IPS-15b (cell line): ENCODE data around the gene VPS13D.

Source experiments
- H3K27me3 ChIP-seq: one replicate; pipeline ENCODE4 v1.6.1; 2013; ENCODE audit warnings: low read length; ENCODE audit not compliant: control insufficient read depth, insufficient read depth
- H3K36me3 ChIP-seq: one replicate; pipeline ENCODE4 v1.6.1; 2013; ENCODE audit warnings: low read length; ENCODE audit not compliant: control insufficient read depth, insufficient read depth
- H3K4me1 ChIP-seq: one replicate; pipeline ENCODE4 v1.6.1; 2013; ENCODE audit warnings: mild to moderate bottlenecking, low read length; ENCODE audit not compliant: control insufficient read depth, insufficient read depth
- H3K4me3 ChIP-seq: one replicate; pipeline ENCODE4 v1.5.1; 2013; ENCODE audit warnings: low read depth, low read length
- H3K9ac ChIP-seq: one replicate; pipeline ENCODE4 v1.6.1; 2013; ENCODE audit warnings: low read depth, mild to moderate bottlenecking, low read length
- H3K9me3 ChIP-seq: one replicate; pipeline ENCODE4 v1.6.1; 2013; ENCODE audit warnings: mild to moderate bottlenecking, low read length; ENCODE audit not compliant: control insufficient read depth, insufficient read depth

The VPS13D gene

DNA sequence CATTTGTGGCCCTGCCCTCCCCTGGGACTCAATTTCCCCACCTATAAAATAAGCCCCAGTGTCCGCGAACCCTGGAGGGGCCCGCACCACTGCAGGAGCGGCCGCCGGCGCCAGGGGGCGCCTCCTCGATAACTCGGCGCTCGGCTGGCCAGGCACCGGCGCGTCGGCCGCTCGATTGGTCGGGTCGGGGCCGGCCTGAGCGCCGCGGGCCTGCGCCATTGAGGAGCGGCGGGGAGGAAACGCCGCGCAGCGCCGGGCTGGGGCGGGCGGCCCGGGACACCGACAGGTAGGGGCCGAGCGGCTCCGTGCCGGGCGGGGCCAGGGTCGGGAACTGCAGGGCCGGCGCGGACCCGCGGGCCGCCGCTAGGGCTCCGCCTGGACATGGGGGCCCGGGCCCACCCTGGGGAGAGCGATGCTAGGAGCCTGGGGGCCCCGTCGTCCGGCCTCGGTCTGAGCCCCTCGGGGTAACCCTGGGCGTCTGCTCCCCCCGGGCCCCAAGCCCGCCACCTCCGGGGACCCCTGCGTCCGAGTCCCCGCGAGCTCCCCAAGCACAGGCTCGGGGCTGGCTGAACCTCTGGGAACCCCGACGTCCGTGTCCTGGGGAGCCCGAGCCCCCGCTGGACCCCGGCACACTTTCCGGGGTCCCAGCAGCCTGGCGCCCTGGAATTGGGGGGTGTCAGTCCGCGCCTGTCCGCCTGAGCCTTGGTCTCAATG, at the start of gene VPS13D:
Gene VPS13D (plus strand): TSS at position 196 of the 714 bp plus-strand sequence. CDS start 4,237 bp downstream, outside the sequence.
- Histone ChIP-seq H3K9me3 (no peaks in the 10 kb centered on the region), H3K36me3 (no peaks in the 10 kb centered on the region), H3K4me3 (peak within 1 kb of the TSS; percentile 85), H3K4me1 (peaks cover 4% of the 10 kb centered on the region), H3K27me3 (no peaks in the 10 kb centered on the region), H3K9ac (peak within 1 kb of the TSS; percentile 24)

DNA sequence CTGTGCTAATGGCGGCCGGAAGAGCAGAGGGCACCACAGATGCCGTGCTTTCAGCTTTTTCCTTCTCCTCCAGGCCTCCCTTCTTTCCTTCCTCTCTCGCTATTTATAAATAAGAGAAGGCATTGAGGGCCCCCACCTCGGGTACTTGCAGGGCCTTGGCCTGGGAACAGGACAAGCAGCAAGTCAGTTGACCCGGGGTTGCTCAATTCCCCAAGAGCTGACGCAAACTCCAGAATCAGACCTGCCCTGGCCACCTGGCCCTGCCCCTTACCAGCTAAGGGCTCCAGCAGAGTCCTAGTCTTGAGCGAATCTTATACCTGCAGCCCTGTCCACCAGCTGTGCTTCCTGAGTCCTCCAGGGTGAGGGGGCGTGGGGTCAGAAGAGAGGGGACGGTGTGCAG, 49.5 kb upstream of the VPS13D start:
- Histone ChIP-seq H3K4me1 (no peaks in the 10 kb centered on the region), H3K4me3 (no peak overlapping the region), H3K36me3 (no peaks in the 10 kb centered on the region), H3K27me3 (no peaks in the 10 kb centered on the region), H3K9ac (no peak overlapping the region), H3K9me3 (peaks cover 3% of the 10 kb centered on the region)

- no peaks in the 10 kb centered on the region for H3K4me1 ChIP-seq
- no peak overlapping the region for H3K4me3 ChIP-seq
- H3K36me3 ChIP-seq: no peaks in the 10 kb centered on the region
- H3K27me3 ChIP-seq: no peaks in the 10 kb centered on the region
- peaks cover 4% of the 10 kb centered on the region for H3K9me3 ChIP-seq
- H3K9ac ChIP-seq: no peak overlapping the region
These were observed 48.9 kb upstream of the VPS13D start for GRCh38 chr1:12180903-12181302.

DNA sequence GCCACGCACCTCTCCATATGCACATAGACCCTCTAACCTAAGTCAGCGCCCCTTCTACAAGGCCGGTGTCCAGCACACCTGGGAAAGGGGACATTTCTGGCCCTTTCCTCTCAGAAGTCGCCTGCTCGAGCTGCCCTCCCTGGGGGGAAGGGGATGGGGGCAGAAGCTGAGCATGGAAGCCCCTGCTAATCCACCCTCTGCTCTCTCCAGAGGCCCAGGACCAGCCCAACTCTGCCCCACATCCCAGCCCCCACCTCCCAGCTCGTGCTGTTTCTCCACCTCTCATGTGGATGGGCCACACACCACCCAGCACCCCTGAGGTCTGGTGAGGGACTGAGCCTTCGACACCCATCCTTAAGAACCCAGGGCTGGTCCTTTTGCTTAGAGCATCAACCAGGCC, 48.3 kb upstream of the VPS13D start:
- H3K27me3 ChIP-seq: no peaks in the 10 kb centered on the region
- H3K9ac ChIP-seq: no peak overlapping the region
- no peaks in the 10 kb centered on the region for H3K36me3 ChIP-seq
- H3K4me3 ChIP-seq: no peak overlapping the region
- no peaks in the 10 kb centered on the region for H3K4me1 ChIP-seq
- H3K9me3 ChIP-seq: peaks cover 4% of the 10 kb centered on the region

GRCh38 chr1:12182410-12182984, 47.3 kb upstream of the VPS13D start:
- H3K9ac ChIP-seq: no peak overlapping the region
- no peaks in the 10 kb centered on the region for H3K4me1 ChIP-seq

DNA sequence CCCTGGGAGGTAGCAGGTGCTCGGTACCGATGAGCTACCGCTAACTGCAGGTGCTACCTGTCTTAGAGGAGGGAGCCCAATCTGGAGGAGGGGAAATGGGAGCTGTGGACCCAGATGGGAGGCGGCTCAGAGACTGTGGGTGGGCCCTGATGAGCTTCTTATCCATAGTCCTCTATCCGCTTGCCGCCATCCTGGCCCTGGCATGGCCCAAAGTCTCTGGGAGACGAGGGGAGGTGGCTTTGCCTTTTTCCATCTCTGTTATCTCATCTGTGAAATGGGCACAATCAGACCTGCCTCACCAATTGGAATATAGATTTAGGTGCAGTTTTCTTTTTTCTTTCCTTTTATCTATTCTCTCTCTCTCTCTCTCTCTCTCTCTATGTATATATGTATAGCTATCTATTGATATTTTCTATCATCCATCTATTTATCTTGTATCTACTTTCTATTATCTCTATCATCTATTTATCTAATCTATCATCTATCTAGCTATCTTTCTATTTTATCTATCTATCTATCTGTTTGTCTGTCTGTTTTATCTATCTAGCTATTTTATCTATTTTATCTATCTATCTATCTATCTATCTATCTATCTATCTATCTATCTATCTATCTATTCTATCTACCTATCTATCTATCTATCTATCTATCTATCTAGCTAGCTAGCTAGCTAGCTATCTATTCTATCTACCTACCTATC, 46.6 kb upstream of the VPS13D start:
- no peaks in the 10 kb centered on the region for H3K4me1 ChIP-seq
- H3K27me3 ChIP-seq: no peaks in the 10 kb centered on the region
- no peak overlapping the region for H3K9ac ChIP-seq

More at GRCh38 chr1:12182410-12182984, 47.3 kb upstream of the VPS13D start:
- Histone ChIP-seq H3K9me3 (peaks cover 4% of the 10 kb centered on the region), H3K27me3 (no peaks in the 10 kb centered on the region), H3K36me3 (no peaks in the 10 kb centered on the region), H3K4me3 (no peak overlapping the region)

GRCh38 chr1:12184008-12184681, 45.7 kb upstream of the VPS13D start:
- Histone ChIP-seq H3K27me3 (no peaks in the 10 kb centered on the region), H3K9ac (no peak overlapping the region), H3K36me3 (no peaks in the 10 kb centered on the region), H3K4me3 (no peak overlapping the region), H3K4me1 (no peaks in the 10 kb centered on the region), H3K9me3 (peaks cover 4% of the 10 kb centered on the region)

More for the DNA sequence above, 46.6 kb upstream of the VPS13D start:
- no peaks in the 10 kb centered on the region for H3K36me3 ChIP-seq
- H3K4me3 ChIP-seq: no peak overlapping the region
- H3K9me3 ChIP-seq: peaks cover 4% of the 10 kb centered on the region

DNA sequence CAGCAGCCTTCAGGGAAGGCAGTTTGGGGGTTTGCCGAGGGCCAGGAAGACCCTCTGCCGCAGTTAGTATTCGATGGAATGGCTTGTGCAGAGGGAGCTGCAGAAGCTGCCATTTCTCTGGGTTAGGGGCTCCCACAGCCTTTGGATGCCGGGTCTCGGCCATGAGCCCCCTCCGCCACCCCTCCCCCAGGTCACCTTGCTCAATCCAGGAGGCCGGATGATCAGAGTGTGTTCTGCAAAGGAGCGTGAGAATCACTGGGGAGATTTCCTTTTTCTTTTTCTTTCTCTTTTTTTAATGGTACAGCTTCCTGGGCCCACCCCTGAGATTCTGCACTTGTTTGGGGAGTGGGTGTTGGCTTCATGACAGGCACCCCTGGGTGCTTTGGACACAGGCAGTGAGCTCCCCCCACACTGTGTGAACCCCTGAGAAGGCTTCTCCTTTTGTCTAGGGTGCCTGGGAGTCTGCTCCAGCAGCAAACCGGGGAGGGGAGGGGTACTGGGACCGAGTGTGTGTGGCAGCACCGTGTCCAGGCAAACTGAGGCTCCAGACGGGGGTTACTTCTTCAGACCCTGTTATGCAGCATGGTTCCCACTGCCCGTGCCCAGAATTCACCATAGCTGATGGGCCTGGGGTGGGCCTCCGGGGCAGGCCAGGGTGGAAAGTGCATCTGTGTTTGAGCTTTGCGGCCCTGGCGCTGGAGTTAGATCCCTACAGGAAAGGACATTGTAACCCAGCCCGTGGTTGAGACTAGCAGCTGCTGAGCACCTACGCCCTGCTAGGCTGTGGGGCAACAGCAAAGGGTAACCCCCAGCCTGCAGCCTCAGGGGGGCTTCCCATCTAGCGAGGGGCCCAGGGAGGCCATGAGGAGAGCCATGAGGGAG, 44.6 kb upstream of the VPS13D start:
- H3K4me3 ChIP-seq: no peak overlapping the region
- no peaks in the 10 kb centered on the region for H3K4me1 ChIP-seq
- H3K9ac ChIP-seq: no peak overlapping the region
- peaks cover 2% of the 10 kb centered on the region for H3K36me3 ChIP-seq
- no peaks in the 10 kb centered on the region for H3K27me3 ChIP-seq
- peaks cover 4% of the 10 kb centered on the region for H3K9me3 ChIP-seq

GRCh38 chr1:12185918-12186678, 43.7 kb upstream of the VPS13D start:
- H3K27me3 ChIP-seq: no peaks in the 10 kb centered on the region
- no peak overlapping the region for H3K9ac ChIP-seq
- H3K4me1 ChIP-seq: no peaks in the 10 kb centered on the region
- peaks cover 2% of the 10 kb centered on the region for H3K36me3 ChIP-seq
- no peak overlapping the region for H3K4me3 ChIP-seq
- H3K9me3 ChIP-seq: peaks cover 4% of the 10 kb centered on the region

- Histone ChIP-seq H3K4me3 (no peak overlapping the region), H3K36me3 (peaks cover 2% of the 10 kb centered on the region), H3K9me3 (peaks cover 4% of the 10 kb centered on the region), H3K9ac (no peak overlapping the region), H3K27me3 (no peaks in the 10 kb centered on the region), H3K4me1 (no peaks in the 10 kb centered on the region)
These were observed 43.2 kb upstream of the VPS13D start for GRCh38 chr1:12186679-12186985.
